Measurements from ENCODE around the gene CCT4. TPM values are rescaled to one million over a fixed set of nuclear protein-coding genes. Genes with fewer than 3 reads are reported as not detected.

Gene CCT4
- total and polyA plus RNA-seq, 2 experiments from 2014 or later = 333 to 343 TPM

GRCh38 chr2:61841286-61841685 is 47.2 kb downstream of the CCT4 start:
- no peaks in the 10 kb centered on the region; the same call in 1 of the 2 replicates for H3K36me3 ChIP-seq (ENCODE audit: insufficient read depth)
- H3K27ac Mint-ChIP-seq = no peak overlapping the region
- no peaks in the 10 kb centered on the region for H3K79me2 ChIP-seq (replicated peaks; ENCODE audit: insufficient read depth)

More at GRCh38 chr2:61841286-61841685, 47.2 kb downstream of the CCT4 start:
- Mint-ChIP-seq H3K9me3 (no peaks in the 10 kb centered on the region), H3K4me1 (no peaks in the 10 kb centered on the region; the same call in 2 of the 3 replicates), H3K27me3 (ENCODE audit: insufficient read depth, low read depth, poor library complexity) (peaks cover 6% of the 10 kb centered on the region), H3K4me3 (no peak overlapping the region), H3K36me3 (ENCODE audit: low read depth) (peaks cover 6% of the 10 kb centered on the region; the same call in 1 of the 3 replicates)
- DNase-seq (ENCODE audit: low spot score) (no peak), ATAC-seq (no peak)
- no peaks in the 10 kb centered on the region for H4K20me1 ChIP-seq (replicated peaks; ENCODE audit: insufficient read depth)
- H3F3A ChIP-seq (replicated peaks; ENCODE audit: low read depth) = no peaks in the 10 kb centered on the region
- no peaks in the 10 kb centered on the region for H3K9me2 ChIP-seq (ENCODE audit: insufficient read depth)
- no peak overlapping the region for H3K4me3 ChIP-seq
- no peaks in the 10 kb centered on the region for H3K4me1 ChIP-seq (ENCODE audit: insufficient read depth)
- H3K27ac ChIP-seq (ENCODE audit: low read depth) = no peak overlapping the region
- TF ChIP-seq NANOG (IDR thresholded peaks at IDR 0.05; ENCODE audit: borderline replicate concordance) = no peak
- TF ChIP-seq JUNB (IDR thresholded peaks at IDR 0.05; ENCODE audit: unreplicated experiment) = no peak
- no peak for TF ChIP-seq POLR2AphosphoS5 (IDR thresholded peaks at IDR 0.05; ENCODE audit: low read depth)
- TF ChIP-seq ZNF114 (CRISPR knock-in tag; IDR thresholded peaks at IDR 0.05) = no peak
- TF ChIP-seq, protein P1, sequence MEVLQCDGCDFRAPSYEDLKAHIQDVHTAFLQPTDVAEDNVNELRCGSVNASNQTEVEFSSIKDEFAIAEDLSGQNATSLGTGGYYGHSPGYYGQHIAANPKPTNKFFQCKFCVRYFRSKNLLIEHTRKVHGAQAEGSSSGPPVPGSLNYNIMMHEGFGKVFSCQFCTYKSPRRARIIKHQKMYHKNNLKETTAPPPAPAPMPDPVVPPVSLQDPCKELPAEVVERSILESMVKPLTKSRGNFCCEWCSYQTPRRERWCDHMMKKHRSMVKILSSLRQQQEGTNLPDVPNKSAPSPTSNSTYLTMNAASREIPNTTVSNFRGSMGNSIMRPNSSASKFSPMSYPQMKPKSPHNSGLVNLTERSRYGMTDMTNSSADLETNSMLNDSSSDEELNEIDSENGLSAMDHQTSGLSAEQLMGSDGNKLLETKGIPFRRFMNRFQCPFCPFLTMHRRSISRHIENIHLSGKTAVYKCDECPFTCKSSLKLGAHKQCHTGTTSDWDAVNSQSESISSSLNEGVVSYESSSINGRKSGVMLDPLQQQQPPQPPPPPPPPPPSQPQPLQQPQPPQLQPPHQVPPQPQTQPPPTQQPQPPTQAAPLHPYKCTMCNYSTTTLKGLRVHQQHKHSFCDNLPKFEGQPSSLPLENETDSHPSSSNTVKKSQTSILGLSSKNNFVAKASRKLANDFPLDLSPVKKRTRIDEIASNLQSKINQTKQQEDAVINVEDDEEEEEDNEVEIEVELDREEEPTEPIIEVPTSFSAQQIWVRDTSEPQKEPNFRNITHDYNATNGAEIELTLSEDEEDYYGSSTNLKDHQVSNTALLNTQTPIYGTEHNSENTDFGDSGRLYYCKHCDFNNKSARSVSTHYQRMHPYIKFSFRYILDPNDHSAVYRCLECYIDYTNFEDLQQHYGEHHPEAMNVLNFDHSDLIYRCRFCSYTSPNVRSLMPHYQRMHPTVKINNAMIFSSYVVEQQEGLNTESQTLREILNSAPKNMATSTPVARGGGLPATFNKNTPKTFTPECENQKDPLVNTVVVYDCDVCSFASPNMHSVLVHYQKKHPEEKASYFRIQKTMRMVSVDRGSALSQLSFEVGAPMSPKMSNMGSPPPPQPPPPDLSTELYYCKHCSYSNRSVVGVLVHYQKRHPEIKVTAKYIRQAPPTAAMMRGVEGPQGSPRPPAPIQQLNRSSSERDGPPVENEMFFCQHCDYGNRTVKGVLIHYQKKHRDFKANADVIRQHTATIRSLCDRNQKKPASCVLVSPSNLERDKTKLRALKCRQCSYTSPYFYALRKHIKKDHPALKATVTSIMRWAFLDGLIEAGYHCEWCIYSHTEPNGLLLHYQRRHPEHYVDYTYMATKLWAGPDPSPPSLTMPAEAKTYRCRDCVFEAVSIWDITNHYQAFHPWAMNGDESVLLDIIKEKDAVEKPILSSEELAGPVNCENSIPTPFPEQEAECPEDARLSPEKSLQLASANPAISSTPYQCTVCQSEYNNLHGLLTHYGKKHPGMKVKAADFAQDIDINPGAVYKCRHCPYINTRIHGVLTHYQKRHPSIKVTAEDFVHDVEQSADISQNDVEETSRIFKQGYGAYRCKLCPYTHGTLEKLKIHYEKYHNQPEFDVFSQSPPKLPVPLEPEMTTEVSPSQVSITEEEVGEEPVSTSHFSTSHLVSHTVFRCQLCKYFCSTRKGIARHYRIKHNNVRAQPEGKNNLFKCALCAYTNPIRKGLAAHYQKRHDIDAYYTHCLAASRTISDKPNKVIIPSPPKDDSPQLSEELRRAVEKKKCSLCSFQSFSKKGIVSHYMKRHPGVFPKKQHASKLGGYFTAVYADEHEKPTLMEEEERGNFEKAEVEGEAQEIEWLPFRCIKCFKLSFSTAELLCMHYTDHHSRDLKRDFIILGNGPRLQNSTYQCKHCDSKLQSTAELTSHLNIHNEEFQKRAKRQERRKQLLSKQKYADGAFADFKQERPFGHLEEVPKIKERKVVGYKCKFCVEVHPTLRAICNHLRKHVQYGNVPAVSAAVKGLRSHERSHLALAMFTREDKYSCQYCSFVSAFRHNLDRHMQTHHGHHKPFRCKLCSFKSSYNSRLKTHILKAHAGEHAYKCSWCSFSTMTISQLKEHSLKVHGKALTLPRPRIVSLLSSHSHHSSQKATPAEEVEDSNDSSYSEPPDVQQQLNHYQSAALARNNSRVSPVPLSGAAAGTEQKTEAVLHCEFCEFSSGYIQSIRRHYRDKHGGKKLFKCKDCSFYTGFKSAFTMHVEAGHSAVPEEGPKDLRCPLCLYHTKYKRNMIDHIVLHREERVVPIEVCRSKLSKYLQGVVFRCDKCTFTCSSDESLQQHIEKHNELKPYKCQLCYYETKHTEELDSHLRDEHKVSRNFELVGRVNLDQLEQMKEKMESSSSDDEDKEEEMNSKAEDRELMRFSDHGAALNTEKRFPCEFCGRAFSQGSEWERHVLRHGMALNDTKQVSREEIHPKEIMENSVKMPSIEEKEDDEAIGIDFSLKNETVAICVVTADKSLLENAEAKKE (CRISPR knock-in tag; IDR thresholded peaks at IDR 0.05) = no peak
- TF ChIP-seq, protein P2, sequence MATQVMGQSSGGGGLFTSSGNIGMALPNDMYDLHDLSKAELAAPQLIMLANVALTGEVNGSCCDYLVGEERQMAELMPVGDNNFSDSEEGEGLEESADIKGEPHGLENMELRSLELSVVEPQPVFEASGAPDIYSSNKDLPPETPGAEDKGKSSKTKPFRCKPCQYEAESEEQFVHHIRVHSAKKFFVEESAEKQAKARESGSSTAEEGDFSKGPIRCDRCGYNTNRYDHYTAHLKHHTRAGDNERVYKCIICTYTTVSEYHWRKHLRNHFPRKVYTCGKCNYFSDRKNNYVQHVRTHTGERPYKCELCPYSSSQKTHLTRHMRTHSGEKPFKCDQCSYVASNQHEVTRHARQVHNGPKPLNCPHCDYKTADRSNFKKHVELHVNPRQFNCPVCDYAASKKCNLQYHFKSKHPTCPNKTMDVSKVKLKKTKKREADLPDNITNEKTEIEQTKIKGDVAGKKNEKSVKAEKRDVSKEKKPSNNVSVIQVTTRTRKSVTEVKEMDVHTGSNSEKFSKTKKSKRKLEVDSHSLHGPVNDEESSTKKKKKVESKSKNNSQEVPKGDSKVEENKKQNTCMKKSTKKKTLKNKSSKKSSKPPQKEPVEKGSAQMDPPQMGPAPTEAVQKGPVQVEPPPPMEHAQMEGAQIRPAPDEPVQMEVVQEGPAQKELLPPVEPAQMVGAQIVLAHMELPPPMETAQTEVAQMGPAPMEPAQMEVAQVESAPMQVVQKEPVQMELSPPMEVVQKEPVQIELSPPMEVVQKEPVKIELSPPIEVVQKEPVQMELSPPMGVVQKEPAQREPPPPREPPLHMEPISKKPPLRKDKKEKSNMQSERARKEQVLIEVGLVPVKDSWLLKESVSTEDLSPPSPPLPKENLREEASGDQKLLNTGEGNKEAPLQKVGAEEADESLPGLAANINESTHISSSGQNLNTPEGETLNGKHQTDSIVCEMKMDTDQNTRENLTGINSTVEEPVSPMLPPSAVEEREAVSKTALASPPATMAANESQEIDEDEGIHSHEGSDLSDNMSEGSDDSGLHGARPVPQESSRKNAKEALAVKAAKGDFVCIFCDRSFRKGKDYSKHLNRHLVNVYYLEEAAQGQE (IDR thresholded peaks at IDR 0.05; ENCODE audit: unreplicated experiment) = no peak
- no peak for TF ChIP-seq EZH2 (IDR thresholded peaks at IDR 0.05; ENCODE audit: low read depth, unreplicated experiment)
- TF ChIP-seq CTCF (conservative IDR thresholded peaks at IDR 0.05; ENCODE audit: low read depth in 2 of 2) = no peak
- TF ChIP-seq ETS1 (IDR thresholded peaks at IDR 0.05) = no peak
- no peak for TF ChIP-seq CREB1 (CRISPR knock-in tag; IDR thresholded peaks at IDR 0.05; ENCODE audit: low read depth)
- TF ChIP-seq EZH2phosphoT487 (IDR thresholded peaks at IDR 0.05; ENCODE audit: unreplicated experiment) = no peak
- TF ChIP-seq STAT1 (IDR thresholded peaks at IDR 0.05; ENCODE audit: unreplicated experiment) = no peak
- no peak for TF ChIP-seq ZNF331 (CRISPR knock-in tag; IDR thresholded peaks at IDR 0.05; ENCODE audit: low read depth)
- H3K4me2 ChIP-seq = no peak overlapping the region
- H2AFZ ChIP-seq = no peak overlapping the region
- no peaks in the 10 kb centered on the region for H3K27me3 ChIP-seq (ENCODE audit: insufficient read depth)

Measured in GM23338 (cell line).